ENCODE measurements around the gene RAB9A.
A peak's percentile ranks its signal among the peaks of the same experiment; 100 is the strongest.

DNA sequence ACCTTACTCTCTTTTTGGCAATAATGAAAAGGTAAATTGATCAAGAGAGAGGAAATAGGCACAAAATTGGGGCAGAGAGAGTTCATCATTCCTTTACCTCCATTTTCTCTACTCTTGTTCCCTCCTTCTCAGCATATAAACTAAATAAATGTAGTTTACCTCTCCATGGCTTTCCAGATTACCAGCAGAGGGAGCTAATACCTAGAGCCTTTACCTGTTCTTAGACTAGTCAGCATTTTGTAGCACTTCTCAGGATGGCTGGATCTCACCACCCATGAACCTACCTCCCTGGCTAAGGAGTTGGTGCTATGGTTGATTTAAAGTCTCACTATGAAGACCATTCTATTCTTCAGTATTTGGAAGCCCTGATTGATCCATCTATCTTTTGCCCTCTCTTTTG lies 61.3 kb downstream of the RAB9A start:
- TF ChIP-seq, protein P1, sequence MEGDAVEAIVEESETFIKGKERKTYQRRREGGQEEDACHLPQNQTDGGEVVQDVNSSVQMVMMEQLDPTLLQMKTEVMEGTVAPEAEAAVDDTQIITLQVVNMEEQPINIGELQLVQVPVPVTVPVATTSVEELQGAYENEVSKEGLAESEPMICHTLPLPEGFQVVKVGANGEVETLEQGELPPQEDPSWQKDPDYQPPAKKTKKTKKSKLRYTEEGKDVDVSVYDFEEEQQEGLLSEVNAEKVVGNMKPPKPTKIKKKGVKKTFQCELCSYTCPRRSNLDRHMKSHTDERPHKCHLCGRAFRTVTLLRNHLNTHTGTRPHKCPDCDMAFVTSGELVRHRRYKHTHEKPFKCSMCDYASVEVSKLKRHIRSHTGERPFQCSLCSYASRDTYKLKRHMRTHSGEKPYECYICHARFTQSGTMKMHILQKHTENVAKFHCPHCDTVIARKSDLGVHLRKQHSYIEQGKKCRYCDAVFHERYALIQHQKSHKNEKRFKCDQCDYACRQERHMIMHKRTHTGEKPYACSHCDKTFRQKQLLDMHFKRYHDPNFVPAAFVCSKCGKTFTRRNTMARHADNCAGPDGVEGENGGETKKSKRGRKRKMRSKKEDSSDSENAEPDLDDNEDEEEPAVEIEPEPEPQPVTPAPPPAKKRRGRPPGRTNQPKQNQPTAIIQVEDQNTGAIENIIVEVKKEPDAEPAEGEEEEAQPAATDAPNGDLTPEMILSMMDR (IDR thresholded peaks at IDR 0.05; ENCODE audit: insufficient read depth, low read depth, low read length): peak; percentile 49
- no peak for TF ChIP-seq EZH2 (IDR thresholded peaks at IDR 0.05; ENCODE audit: insufficient read depth, low read length)
